Tibial nerve (tissue), 3 donors: ENCODE results near the gene SLC35F2.

Experiments used
- CTCF ChIP-seq, 5 experiments: fragments of 200-600 bp in 3 of 5; fragments of 450-650 bp in 2 of 5; sonication (generic) in 3 of 5; IDR thresholded peaks; one replicate each; pipeline ENCODE4 v1.5.1; 2016 to 2019; ENCODE audit warnings: antibody characterized with exemption in 5 of 5, mild to moderate bottlenecking in 3 of 5, moderate library complexity in 2 of 5
- POLR2A ChIP-seq, 2 donors: fragments of 450-650 bp; IDR thresholded peaks; one replicate each; pipeline ENCODE4 v1.6.1; 2017; ENCODE audit warnings: antibody characterized with exemption in 2 of 2, mild to moderate bottlenecking in 2 of 2, moderate library complexity in 2 of 2

DNA sequence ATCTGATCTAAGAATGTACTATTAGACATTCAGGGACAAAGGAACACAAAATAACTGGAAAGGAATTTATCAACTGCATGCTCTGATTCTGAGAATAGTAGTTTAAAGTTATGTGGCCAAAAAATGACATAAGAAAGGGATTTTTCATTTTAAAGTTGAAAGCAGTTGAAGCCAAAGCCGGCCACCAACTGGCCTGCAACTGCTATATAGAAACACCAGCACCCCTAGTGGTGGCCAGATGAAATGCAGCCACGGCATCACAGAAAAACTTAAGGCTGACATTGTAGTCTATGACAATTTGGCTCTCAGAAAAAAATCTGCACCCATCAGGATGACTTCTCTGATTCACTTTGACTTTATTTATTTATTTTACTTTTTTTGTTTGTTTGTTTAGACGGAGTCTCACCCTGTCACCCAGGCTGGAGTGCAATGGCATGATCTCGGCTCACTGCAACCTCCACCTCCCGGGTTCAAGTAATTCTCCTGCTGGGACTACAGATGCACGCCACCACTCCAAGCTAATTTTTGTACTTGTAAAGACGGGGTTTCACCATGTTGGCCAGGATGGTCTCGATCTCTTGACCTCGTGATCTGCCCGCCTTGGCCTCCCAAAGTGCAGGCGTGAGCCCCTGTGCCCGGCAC is 59.2 kb downstream of the SLC35F2 start:
- peak; percentile 60 to 96 (median 92) for TF ChIP-seq CTCF (IDR thresholded peaks at IDR 0.05)
- TF ChIP-seq POLR2A (IDR thresholded peaks at IDR 0.05) = no peak
